Effector memory CD4-positive, alpha-beta T cell (primary cell): ENCODE measurements around the gene CDC42SE1.

Experiments
- DNase-seq, 3 donors: peaks; one replicate each; pipeline ENCODE4 v3.0.0-alpha.2; 2020
- H3K27ac ChIP-seq: 2 replicates; pipeline ENCODE4 v1.7.0; 2013; ENCODE audit warnings: mild to moderate bottlenecking, low read length, moderate library complexity; ENCODE audit not compliant: insufficient read depth, poor library complexity, severe bottlenecking
- H3K27me3 ChIP-seq: replicated peaks from 2 replicates; pipeline ENCODE4 v1.7.0; 2013; ENCODE audit warnings: mild to moderate bottlenecking, low read length; ENCODE audit not compliant: insufficient read depth, control insufficient read depth, poor library complexity, severe bottlenecking
- H3K36me3 ChIP-seq: 2 replicates; pipeline ENCODE4 v1.7.0; 2013; ENCODE audit warnings: mild to moderate bottlenecking, low read length, moderate library complexity; ENCODE audit not compliant: control insufficient read depth, insufficient read depth
- H3K4me1 ChIP-seq: 2 replicates; pipeline ENCODE4 v1.7.0; 2013; ENCODE audit warnings: low read length, mild to moderate bottlenecking; ENCODE audit not compliant: control insufficient read depth, insufficient read depth, poor library complexity, severe bottlenecking
- H3K4me3 ChIP-seq: 2 replicates; pipeline ENCODE4 v1.7.0; 2013; ENCODE audit warnings: low read length, low read depth, mild to moderate bottlenecking; ENCODE audit not compliant: insufficient read depth, poor library complexity, severe bottlenecking
- H3K9me3 ChIP-seq: 2 replicates; pipeline ENCODE4 v1.7.0; 2013; ENCODE audit warnings: mild to moderate bottlenecking, low read length, moderate library complexity; ENCODE audit not compliant: control insufficient read depth

CDC42SE1 gene

GRCh38 chr1:151002051-151002450 is 57.4 kb downstream of the CDC42SE1 start:
- H3K36me3 ChIP-seq: peaks cover 37% of the 10 kb centered on the region
- H3K4me1 ChIP-seq: peaks cover 32% of the 10 kb centered on the region
- no peaks in the 10 kb centered on the region for H3K27me3 ChIP-seq
- peak overlapping the region; percentile 52 for H3K27ac ChIP-seq
- peak overlapping the region; percentile 27 for H3K4me3 ChIP-seq
- no peaks in the 10 kb centered on the region for H3K9me3 ChIP-seq
- DNase-seq: no peak

GRCh38 chr1:151001602-151002001 is 57.8 kb downstream of the CDC42SE1 start:
- no peak overlapping the region for H3K4me3 ChIP-seq
- no peaks in the 10 kb centered on the region for H3K9me3 ChIP-seq
- H3K27ac ChIP-seq: no peak overlapping the region
- DNase-seq: no peak
- H3K4me1 ChIP-seq: peaks cover 27% of the 10 kb centered on the region
- H3K27me3 ChIP-seq: no peaks in the 10 kb centered on the region
- H3K36me3 ChIP-seq: peaks cover 42% of the 10 kb centered on the region
